IPS-18a (cell line): Measurements from ENCODE around the gene ATP2A2.

Experiments
- H3K27ac ChIP-seq: one replicate; pipeline ENCODE4 v1.5.1; 2013; ENCODE audit warnings: low read length
- H3K27me3 ChIP-seq: one replicate; pipeline ENCODE4 v1.6.1; 2013; ENCODE audit warnings: mild to moderate bottlenecking, low read length; ENCODE audit not compliant: control insufficient read depth, insufficient read depth
- H3K36me3 ChIP-seq: one replicate; pipeline ENCODE4 v1.6.1; 2013; ENCODE audit warnings: low read depth, low read length; ENCODE audit not compliant: control insufficient read depth
- H3K4me1 ChIP-seq: one replicate; pipeline ENCODE4 v1.6.1; 2013; ENCODE audit warnings: low read depth, low read length; ENCODE audit not compliant: control insufficient read depth
- H3K4me3 ChIP-seq: one replicate; pipeline ENCODE4 v1.5.1; 2013; ENCODE audit warnings: low read length
- H3K9ac ChIP-seq: one replicate; pipeline ENCODE4 v1.6.1; 2013; ENCODE audit warnings: mild to moderate bottlenecking, low read length, moderate library complexity
- H3K9me3 ChIP-seq: one replicate; pipeline ENCODE4 v1.6.1; 2013; ENCODE audit warnings: low read depth, low read length; ENCODE audit not compliant: control insufficient read depth

The ATP2A2 gene

GRCh38 chr12:110365489-110366320 lies 84.7 kb downstream of the ATP2A2 start:
- Histone ChIP-seq H3K4me3 (no peak overlapping the region), H3K27ac (no peak overlapping the region), H3K9me3 (no peaks in the 10 kb centered on the region), H3K9ac (no peak overlapping the region), H3K27me3 (no peaks in the 10 kb centered on the region), H3K4me1 (no peaks in the 10 kb centered on the region), H3K36me3 (peaks cover 7% of the 10 kb centered on the region)

DNA sequence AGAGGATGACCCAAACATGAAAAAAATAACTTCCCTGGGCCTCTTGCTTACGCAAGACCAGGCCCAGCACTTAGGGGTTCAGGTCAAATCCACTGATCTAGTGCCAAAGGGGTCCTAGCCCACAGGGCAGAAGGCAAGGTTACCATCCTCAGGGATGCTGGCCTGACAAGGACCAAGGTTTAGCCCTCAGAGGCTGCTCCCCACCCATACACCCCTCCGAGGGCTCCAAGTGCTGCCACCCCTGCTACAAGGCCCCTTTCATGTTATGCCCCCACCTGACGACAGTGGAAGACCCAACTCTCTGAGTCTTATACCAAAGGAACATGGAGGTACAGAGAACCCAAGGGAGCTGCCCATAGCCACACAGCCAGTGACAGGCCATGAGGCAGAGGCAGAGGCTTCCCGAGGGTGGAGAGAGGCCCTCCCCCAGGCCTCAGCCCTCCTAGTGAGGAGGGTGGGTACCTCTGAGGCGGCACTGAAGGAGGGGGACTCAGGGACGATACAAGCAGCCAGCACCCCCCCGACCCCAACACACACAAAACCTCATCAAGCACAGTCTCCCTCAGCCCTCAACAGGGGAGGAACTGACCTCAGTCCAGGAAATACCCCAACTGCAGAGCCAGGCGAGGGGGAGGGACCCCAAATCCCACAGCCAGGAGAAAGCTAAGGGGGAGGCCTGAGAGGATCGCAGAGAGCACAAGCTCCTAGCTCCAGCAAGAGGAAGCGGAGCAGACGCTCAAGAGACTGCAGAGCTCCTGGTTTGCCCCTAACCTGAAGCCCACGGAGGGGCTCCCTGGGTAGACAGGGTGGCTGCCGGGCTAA lies 85.5 kb downstream of the ATP2A2 start:
- Histone ChIP-seq H3K36me3 (peaks cover 8% of the 10 kb centered on the region), H3K4me3 (no peak overlapping the region), H3K9ac (no peak overlapping the region), H3K27ac (no peak overlapping the region), H3K9me3 (no peaks in the 10 kb centered on the region), H3K27me3 (no peaks in the 10 kb centered on the region), H3K4me1 (no peaks in the 10 kb centered on the region)

DNA sequence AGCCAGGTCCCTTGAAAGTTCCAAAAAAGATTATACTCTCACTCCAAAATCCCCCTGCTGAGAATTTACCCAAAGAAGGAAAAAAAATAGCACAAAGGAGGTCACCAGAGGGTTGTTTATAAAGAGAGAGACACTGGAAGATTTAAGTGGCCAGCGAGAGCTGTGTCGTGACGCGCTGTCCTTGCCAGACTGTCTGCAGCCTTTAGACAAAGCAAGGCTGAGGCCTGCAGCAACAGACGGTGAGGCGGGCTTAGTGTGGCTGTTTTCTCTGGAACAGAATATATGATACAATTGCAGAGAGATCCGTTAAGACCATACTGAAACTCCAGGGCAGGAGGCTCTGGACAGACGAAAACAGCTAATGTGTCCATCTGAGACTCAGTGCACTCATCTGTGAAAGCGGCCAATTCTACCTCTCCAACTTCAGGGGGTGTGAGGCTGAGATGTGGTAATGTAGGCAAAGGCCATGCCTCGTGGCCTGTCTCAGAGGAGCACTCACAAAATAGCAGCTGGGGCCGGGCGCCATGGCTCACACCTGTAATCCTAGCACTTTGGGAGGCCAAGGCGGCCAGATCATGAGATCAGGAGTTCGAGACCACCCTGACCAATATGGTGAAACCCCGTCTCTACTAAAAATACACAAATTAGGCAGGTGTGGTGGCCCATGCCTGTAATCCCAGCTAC lies 86.3 kb downstream of the ATP2A2 start:
- H3K4me1 ChIP-seq: no peaks in the 10 kb centered on the region
- no peak overlapping the region for H3K4me3 ChIP-seq
- no peaks in the 10 kb centered on the region for H3K27me3 ChIP-seq
- no peak overlapping the region for H3K9ac ChIP-seq
- peaks cover 15% of the 10 kb centered on the region for H3K36me3 ChIP-seq
- no peak overlapping the region for H3K27ac ChIP-seq
- H3K9me3 ChIP-seq: no peaks in the 10 kb centered on the region

DNA sequence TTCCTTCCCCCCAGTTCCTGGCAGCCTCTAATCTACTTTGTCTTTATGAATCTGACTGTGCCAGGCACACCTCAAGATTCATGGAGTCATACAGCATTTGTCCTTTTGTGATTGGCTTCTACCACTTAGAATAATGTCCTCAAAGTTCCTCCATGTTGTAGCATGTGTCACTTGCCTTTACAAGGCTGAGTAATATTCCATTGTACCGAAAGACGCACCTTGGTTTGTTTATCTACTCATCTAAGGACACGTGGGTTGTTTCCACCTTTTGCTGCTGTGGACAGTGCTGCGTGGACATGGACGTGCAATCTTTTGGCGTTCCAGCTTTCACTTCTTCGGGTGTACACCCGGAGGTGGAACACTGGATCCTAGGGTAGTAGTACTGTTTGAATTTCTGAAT lies 88.9 kb downstream of the ATP2A2 start:
- no peaks in the 10 kb centered on the region for H3K27me3 ChIP-seq

DNA sequence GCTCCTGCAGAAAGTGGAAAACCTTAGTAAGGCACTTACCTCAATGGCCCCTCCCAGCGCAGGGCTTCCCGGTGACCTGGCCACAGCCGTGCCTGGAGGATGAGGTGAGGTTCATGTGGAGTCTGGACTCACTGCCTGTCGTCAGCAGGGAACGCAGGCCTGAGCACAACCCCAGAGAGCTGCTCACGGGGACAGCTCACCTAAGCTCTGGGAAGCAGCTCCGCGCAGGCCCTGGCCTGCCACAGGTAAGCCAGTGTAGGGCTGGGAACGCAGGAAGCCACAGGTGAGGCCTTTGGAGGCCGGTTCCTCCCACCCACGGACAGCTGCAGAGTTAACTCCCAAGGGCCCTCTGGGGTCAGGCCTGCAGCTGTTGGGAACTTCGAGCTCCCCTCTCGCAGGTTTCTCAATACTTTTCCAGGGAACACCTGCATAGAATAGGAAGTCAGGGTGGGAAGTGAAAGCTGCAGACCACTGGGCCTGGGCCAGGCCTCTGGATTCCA lies 89.7 kb downstream of the ATP2A2 start:
- H3K9ac ChIP-seq: no peak overlapping the region
- no peak overlapping the region for H3K27ac ChIP-seq
- H3K4me3 ChIP-seq: no peak overlapping the region
- H3K4me1 ChIP-seq: no peaks in the 10 kb centered on the region
- peaks cover 50% of the 10 kb centered on the region for H3K36me3 ChIP-seq
- no peaks in the 10 kb centered on the region for H3K9me3 ChIP-seq
- no peaks in the 10 kb centered on the region for H3K27me3 ChIP-seq

More for the DNA sequence above, 88.9 kb downstream of the ATP2A2 start:
- no peaks in the 10 kb centered on the region for H3K4me1 ChIP-seq
- peaks cover 42% of the 10 kb centered on the region for H3K36me3 ChIP-seq
- no peaks in the 10 kb centered on the region for H3K9me3 ChIP-seq
- no peak overlapping the region for H3K9ac ChIP-seq
- H3K4me3 ChIP-seq: no peak overlapping the region
- H3K27ac ChIP-seq: no peak overlapping the region

- H3K4me1 ChIP-seq: no peaks in the 10 kb centered on the region
- no peaks in the 10 kb centered on the region for H3K9me3 ChIP-seq
- no peak overlapping the region for H3K27ac ChIP-seq
- H3K27me3 ChIP-seq: no peaks in the 10 kb centered on the region
- H3K36me3 ChIP-seq: peaks cover 57% of the 10 kb centered on the region
- H3K9ac ChIP-seq: no peak overlapping the region
- no peak overlapping the region for H3K4me3 ChIP-seq
Observed at GRCh38 chr12:110371408-110372055, 90.5 kb downstream of the ATP2A2 start.

- H3K4me3 ChIP-seq: no peak overlapping the region
- H3K9me3 ChIP-seq: no peaks in the 10 kb centered on the region
- no peaks in the 10 kb centered on the region for H3K4me1 ChIP-seq
- H3K27me3 ChIP-seq: no peaks in the 10 kb centered on the region
- H3K9ac ChIP-seq: no peak overlapping the region
- peaks cover 60% of the 10 kb centered on the region for H3K36me3 ChIP-seq
- no peak overlapping the region for H3K27ac ChIP-seq
Observed at GRCh38 chr12:110372056-110372425, 91.0 kb downstream of the ATP2A2 start.

DNA sequence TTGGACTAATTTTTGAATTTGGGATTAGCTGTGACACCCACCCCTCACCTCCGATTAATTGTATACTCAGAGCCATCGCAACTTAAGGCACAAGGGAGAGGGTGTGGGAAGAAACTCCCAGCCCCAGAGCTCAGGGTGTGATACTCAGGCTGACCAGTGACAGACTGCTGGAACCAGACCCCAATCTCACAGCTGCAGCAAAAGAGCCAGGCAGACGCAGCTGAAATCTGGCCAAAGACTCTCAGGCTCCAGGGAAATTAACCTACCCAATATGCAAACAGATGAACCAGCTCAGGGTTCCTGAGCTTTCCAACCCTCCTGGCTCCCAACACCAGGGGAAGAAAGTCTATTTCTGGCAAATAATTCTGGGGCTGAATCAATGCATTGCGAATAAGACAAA lies 92.0 kb downstream of the ATP2A2 start:
- peaks cover 69% of the 10 kb centered on the region for H3K36me3 ChIP-seq
- no peak overlapping the region for H3K27ac ChIP-seq
- H3K27me3 ChIP-seq: no peaks in the 10 kb centered on the region
- H3K4me3 ChIP-seq: no peak overlapping the region
- no peaks in the 10 kb centered on the region for H3K9me3 ChIP-seq
- no peaks in the 10 kb centered on the region for H3K4me1 ChIP-seq
- no peak overlapping the region for H3K9ac ChIP-seq

- Histone ChIP-seq H3K27me3 (no peaks in the 10 kb centered on the region), H3K27ac (no peak overlapping the region), H3K9me3 (no peaks in the 10 kb centered on the region), H3K4me1 (no peaks in the 10 kb centered on the region), H3K36me3 (peaks cover 73% of the 10 kb centered on the region), H3K4me3 (no peak overlapping the region), H3K9ac (no peak overlapping the region)
Observed at GRCh38 chr12:110373425-110373824, 92.4 kb downstream of the ATP2A2 start.

- Histone ChIP-seq H3K27me3 (no peaks in the 10 kb centered on the region), H3K9me3 (no peaks in the 10 kb centered on the region), H3K4me3 (no peak overlapping the region), H3K9ac (no peak overlapping the region), H3K36me3 (peaks cover 79% of the 10 kb centered on the region), H3K4me1 (no peaks in the 10 kb centered on the region), H3K27ac (no peak overlapping the region)
Observed at GRCh38 chr12:110373962-110374611, 93.0 kb downstream of the ATP2A2 start.
